ENCODE measurements around the gene METTL16. TPM values are rescaled to one million over a fixed set of nuclear protein-coding genes. Genes with fewer than 3 reads are reported as not detected.
"Not testable (repeated sequence)": the region's sequence is repeated elsewhere in the genome, so short reads cannot be mapped to it uniquely, and the experiment has no call there.

Gene METTL16
- total and polyA plus RNA-seq, 4 donors = 4.1 to 8.9 (median 6.6) TPM

- Histone ChIP-seq H3K4me3 (ENCODE audit: low read depth in 1 of 3, low read length in 3 of 3) (no peak overlapping the region), H3K27me3 (ENCODE audit: control insufficient read depth in 4 of 4, insufficient read depth in 4 of 4, low read length in 3 of 4) (no peaks in the 10 kb centered on the region), H3K36me3 (ENCODE audit: control insufficient read depth in 4 of 4, insufficient read depth in 3 of 4, low read depth in 1 of 4, low read length in 3 of 4) (peaks cover 6 to 24% (median 17%) of the 10 kb centered on the region in 4 donors), H3K9me3 (ENCODE audit: control insufficient read depth in 4 of 4, low read length in 3 of 4) (no peaks in the 10 kb centered on the region), H3K27ac (ENCODE audit: low read depth in 1 of 2, low read length in 2 of 2) (no peak overlapping the region), H3K4me1 (ENCODE audit: control insufficient read depth in 4 of 4, insufficient read depth in 4 of 4, low read length in 3 of 4) (no peaks in the 10 kb centered on the region), H3K9ac (ENCODE audit: low read depth in 1 of 2, low read length in 2 of 2) (no peak overlapping the region)
- no peak for DNase-seq (ENCODE audit: low spot score)
- TF ChIP-seq ZBTB33 (IDR thresholded peaks at IDR 0.05) (no peak), MAX (IDR thresholded peaks at IDR 0.05) (no peak), TAF1 (conservative IDR thresholded peaks at IDR 0.05) (no peak), HNF4G (IDR thresholded peaks at IDR 0.05) (no peak), GABPA (IDR thresholded peaks at IDR 0.05 in 1 of 2, conservative IDR thresholded peaks at IDR 0.05 in 1 of 2) (no peak), RAD21 (IDR thresholded peaks at IDR 0.05) (no peak), SP1 (IDR thresholded peaks at IDR 0.05) (no peak), RXRA (IDR thresholded peaks at IDR 0.05) (no peak), CTCF (IDR thresholded peaks at IDR 0.05; ENCODE audit: low read depth, low read length, missing input control) (no peak), FOXA2 (IDR thresholded peaks at IDR 0.05) (no peak), EGR1 (IDR thresholded peaks at IDR 0.05; ENCODE audit: low read depth in 2 of 2) (no peak), FOXA1 (IDR thresholded peaks at IDR 0.05) (no peak), REST (IDR thresholded peaks at IDR 0.05) (no peak), JUND (IDR thresholded peaks at IDR 0.05) (no peak), HNF4A (conservative IDR thresholded peaks at IDR 0.05) (no peak), YY1 (IDR thresholded peaks at IDR 0.05) (no peak), ATF3 (IDR thresholded peaks at IDR 0.05) (no peak), NR2F2 (IDR thresholded peaks at IDR 0.05) (no peak)
- WGBS = 97% methylated on average over 4 of the region's 4 CpGs
These were observed 70.8 kb downstream of the METTL16 start for GRCh38 chr17:2440930-2441329.

- not testable (repeated sequence) for H3K9me3 ChIP-seq (ENCODE audit: control insufficient read depth in 4 of 4, low read length in 3 of 4); DNase-seq (ENCODE audit: low spot score); H3K4me1 ChIP-seq (ENCODE audit: control insufficient read depth in 4 of 4, insufficient read depth in 4 of 4, low read length in 3 of 4); H3K27me3 ChIP-seq (ENCODE audit: control insufficient read depth in 4 of 4, insufficient read depth in 4 of 4, low read length in 3 of 4); H3K9ac ChIP-seq (ENCODE audit: low read depth in 1 of 2, low read length in 2 of 2); H3K27ac ChIP-seq (ENCODE audit: low read depth in 1 of 2, low read length in 2 of 2); H3K4me3 ChIP-seq (ENCODE audit: low read depth in 1 of 3, low read length in 3 of 3)
- 91% methylated on average over 6 of the region's 6 CpGs for WGBS
- H3K36me3 ChIP-seq (ENCODE audit: control insufficient read depth in 4 of 4, insufficient read depth in 3 of 4, low read depth in 1 of 4, low read length in 3 of 4) = peaks cover 6 to 27% (median 18%) of the 10 kb centered on the region in 4 donors
These were observed 71.7 kb downstream of the METTL16 start for GRCh38 chr17:2439997-2440396.
